ENCODE data around the gene C3orf22. TPM values are rescaled to one million over a fixed set of nuclear protein-coding genes. Genes with fewer than 3 reads are reported as not detected.

Gene C3orf22
- total RNA-seq, 2 experiments from 2014 or later = not detected

GRCh38 chr3:126582311-126582710 is 23.6 kb upstream of the C3orf22 start:
- H3K27me3 Mint-ChIP-seq = no peaks in the 10 kb centered on the region
- H3K4me1 Mint-ChIP-seq (ENCODE audit: low read depth) = no peaks in the 10 kb centered on the region
- H3K36me3 Mint-ChIP-seq (ENCODE audit: low read depth) = no peaks in the 10 kb centered on the region
- POLR2A ChIA-PET = no interaction called here
- no peak for TF ChIP-seq CTCF (IDR thresholded peaks at IDR 0.05)
- Histone ChIP-seq H3K27ac (ENCODE audit: low read depth in 1 of 2, low read length in 2 of 2) (no peak overlapping the region), H3K9me3 (ENCODE audit: control insufficient read depth in 1 of 2, insufficient read depth in 1 of 2, low read length in 2 of 2) (no peaks in the 10 kb centered on the region), H3K4me1 (ENCODE audit: insufficient read depth, low read length) (no peaks in the 10 kb centered on the region), H3K4me3 (ENCODE audit: low read length) (no peak overlapping the region), H3K36me3 (ENCODE audit: insufficient read depth, low read length) (no peaks in the 10 kb centered on the region), H3K27me3 (ENCODE audit: control insufficient read depth in 1 of 2, insufficient read depth in 2 of 2, low read length in 2 of 2) (no peaks in the 10 kb centered on the region)
- H3K27ac Mint-ChIP-seq = no peak overlapping the region
- intact Hi-C loops (cut with DNase I, micrococcal nuclease) = no loop called here
- H3K4me3 Mint-ChIP-seq = no peak overlapping the region
- ATAC-seq (ENCODE audit: poor library complexity) = no peak
- CTCF ChIA-PET = no interaction called here
- no peak for DNase-seq
- H3K9me3 Mint-ChIP-seq = no peaks in the 10 kb centered on the region

- no peaks in the 10 kb centered on the region for H3K4me1 Mint-ChIP-seq (ENCODE audit: low read depth)
- Histone ChIP-seq H3K27me3 (ENCODE audit: control insufficient read depth in 1 of 2, insufficient read depth in 2 of 2, low read length in 2 of 2) (no peaks in the 10 kb centered on the region), H3K4me3 (ENCODE audit: low read length) (no peak overlapping the region), H3K4me1 (ENCODE audit: insufficient read depth, low read length) (no peaks in the 10 kb centered on the region), H3K9me3 (ENCODE audit: control insufficient read depth in 1 of 2, insufficient read depth in 1 of 2, low read length in 2 of 2) (no peaks in the 10 kb centered on the region), H3K36me3 (ENCODE audit: insufficient read depth, low read length) (no peaks in the 10 kb centered on the region), H3K27ac (ENCODE audit: low read depth in 1 of 2, low read length in 2 of 2) (no peak overlapping the region)
- intact Hi-C loops (cut with DNase I, micrococcal nuclease) = no loop called here
- DNase-seq (no peak), ATAC-seq (ENCODE audit: poor library complexity) (no peak)
- H3K9me3 Mint-ChIP-seq = no peaks in the 10 kb centered on the region
- H3K27me3 Mint-ChIP-seq = no peaks in the 10 kb centered on the region
- TF ChIP-seq CTCF (IDR thresholded peaks at IDR 0.05) = no peak
- no peaks in the 10 kb centered on the region for H3K36me3 Mint-ChIP-seq (ENCODE audit: low read depth)
- ChIA-PET POLR2A (no interaction called here), CTCF (no interaction called here)
- H3K4me3 Mint-ChIP-seq = no peak overlapping the region
- H3K27ac Mint-ChIP-seq = no peak overlapping the region
Observed at GRCh38 chr3:126581569-126581968, 22.8 kb upstream of the C3orf22 start.

GRCh38 chr3:126580746-126581145 is 22.0 kb upstream of the C3orf22 start:
- Mint-ChIP-seq H3K4me1 (ENCODE audit: low read depth) (no peaks in the 10 kb centered on the region), H3K36me3 (ENCODE audit: low read depth) (no peaks in the 10 kb centered on the region), H3K4me3 (no peak overlapping the region), H3K27me3 (no peaks in the 10 kb centered on the region), H3K27ac (no peak overlapping the region), H3K9me3 (no peaks in the 10 kb centered on the region)
- Histone ChIP-seq H3K9me3 (ENCODE audit: control insufficient read depth in 1 of 2, insufficient read depth in 1 of 2, low read length in 2 of 2) (no peaks in the 10 kb centered on the region), H3K4me1 (ENCODE audit: insufficient read depth, low read length) (no peaks in the 10 kb centered on the region), H3K4me3 (ENCODE audit: low read length) (no peak overlapping the region), H3K27me3 (ENCODE audit: control insufficient read depth in 1 of 2, insufficient read depth in 2 of 2, low read length in 2 of 2) (no peaks in the 10 kb centered on the region), H3K36me3 (ENCODE audit: insufficient read depth, low read length) (no peaks in the 10 kb centered on the region), H3K27ac (ENCODE audit: low read depth in 1 of 2, low read length in 2 of 2) (no peak overlapping the region)
- no peak for TF ChIP-seq CTCF (IDR thresholded peaks at IDR 0.05)
- ChIA-PET POLR2A (no interaction called here), CTCF (no interaction called here)
- ATAC-seq (ENCODE audit: poor library complexity) = no peak
- intact Hi-C loops (cut with DNase I, micrococcal nuclease) = no loop called here
- DNase-seq = no peak

Data from CD4-positive, alpha-beta T cell (primary cell).